Osteoblast (primary cell): Measurements from ENCODE around the gene CTRL. TPM values are rescaled to one million over a fixed set of nuclear protein-coding genes. Genes with fewer than 3 reads are reported as not detected.

ENCODE experiments used
- DNase-seq: peaks from one replicate; pipeline ENCODE4 v3.0.0; 2011; ENCODE audit warnings: low spot score, mixed read lengths; ENCODE audit not compliant: insufficient read length; ENCODE audit errors: missing footprints
- H2AFZ ChIP-seq: 2 replicates; pipeline ENCODE4 v1.6.0; 2011; ENCODE audit warnings: mild to moderate bottlenecking, low read length
- H3K27ac ChIP-seq: 2 replicates; pipeline ENCODE4 v1.5.1; 2011; ENCODE audit warnings: mild to moderate bottlenecking, low read depth, low read length, moderate library complexity
- H3K27me3 ChIP-seq: 2 replicates; pipeline ENCODE4 v1.6.0; 2012; ENCODE audit warnings: mild to moderate bottlenecking, control low read depth, inconsistent platforms, low read length, moderate library complexity; ENCODE audit not compliant: insufficient read depth
- H3K36me3 ChIP-seq: 2 replicates; pipeline ENCODE4 v1.5.1; 2011; ENCODE audit warnings: mild to moderate bottlenecking, low read length, control low read depth, moderate library complexity; ENCODE audit not compliant: insufficient read depth
- H3K4me1 ChIP-seq: 2 replicates; pipeline ENCODE4 v1.5.1; 2011; ENCODE audit warnings: mild to moderate bottlenecking, low read length, control low read depth, moderate library complexity; ENCODE audit not compliant: insufficient read depth
- H3K4me2 ChIP-seq: 2 replicates; pipeline ENCODE4 v1.6.0; 2011; ENCODE audit warnings: mild to moderate bottlenecking, low read length; ENCODE audit not compliant: insufficient read depth
- H3K4me3 ChIP-seq: fragments of 200-600 bp; sonication (generic); 3 replicates; pipeline ENCODE4 v1.5.1; 2012; ENCODE audit warnings: mild to moderate bottlenecking, low read length, inconsistent platforms; ENCODE audit not compliant: insufficient read depth
- H3K79me2 ChIP-seq: 2 replicates; pipeline ENCODE4 v1.6.0; 2012; ENCODE audit warnings: mild to moderate bottlenecking, low read length, control low read depth, inconsistent platforms; ENCODE audit not compliant: insufficient read depth
- H3K9me3 ChIP-seq: 2 replicates; pipeline ENCODE4 v1.5.1; 2011; ENCODE audit warnings: low read depth, low read length, control low read depth
- H4K20me1 ChIP-seq: 2 replicates; pipeline ENCODE4 v1.6.0; 2012; ENCODE audit warnings: mild to moderate bottlenecking, low read length, control low read depth; ENCODE audit not compliant: insufficient read depth
- total RNA-seq: library from RNA; depleted of rRNA; stranded (reverse); fragments of >200 nt; gene quantifications from 2 replicates; pipeline ENCODE4 v1.2.3, GENCODE V29; 2012
- TF ChIP-seq, protein P1 (sequence below): IDR thresholded peaks from 2 replicates; pipeline ENCODE4 v1.5.1; 2011; ENCODE audit warnings: mild to moderate bottlenecking, low read depth, low read length, moderate library complexity; ENCODE audit errors: extremely low read depth

The CTRL gene
- total RNA-seq, 1 donor = 0.36 TPM

GRCh38 chr16:67909056-67909742 lies 22.5 kb downstream of the CTRL start:
- H2AFZ ChIP-seq = no peak overlapping the region
- H3K79me2 ChIP-seq = peaks cover 24% of the 10 kb centered on the region
- peaks cover 18% of the 10 kb centered on the region for H3K36me3 ChIP-seq
- H3K9me3 ChIP-seq = no peaks in the 10 kb centered on the region
- no peak overlapping the region for H3K4me2 ChIP-seq
- no peaks in the 10 kb centered on the region for H3K4me1 ChIP-seq
- H3K27me3 ChIP-seq = no peaks in the 10 kb centered on the region
- no peak overlapping the region for H3K27ac ChIP-seq
- TF ChIP-seq, protein P1, sequence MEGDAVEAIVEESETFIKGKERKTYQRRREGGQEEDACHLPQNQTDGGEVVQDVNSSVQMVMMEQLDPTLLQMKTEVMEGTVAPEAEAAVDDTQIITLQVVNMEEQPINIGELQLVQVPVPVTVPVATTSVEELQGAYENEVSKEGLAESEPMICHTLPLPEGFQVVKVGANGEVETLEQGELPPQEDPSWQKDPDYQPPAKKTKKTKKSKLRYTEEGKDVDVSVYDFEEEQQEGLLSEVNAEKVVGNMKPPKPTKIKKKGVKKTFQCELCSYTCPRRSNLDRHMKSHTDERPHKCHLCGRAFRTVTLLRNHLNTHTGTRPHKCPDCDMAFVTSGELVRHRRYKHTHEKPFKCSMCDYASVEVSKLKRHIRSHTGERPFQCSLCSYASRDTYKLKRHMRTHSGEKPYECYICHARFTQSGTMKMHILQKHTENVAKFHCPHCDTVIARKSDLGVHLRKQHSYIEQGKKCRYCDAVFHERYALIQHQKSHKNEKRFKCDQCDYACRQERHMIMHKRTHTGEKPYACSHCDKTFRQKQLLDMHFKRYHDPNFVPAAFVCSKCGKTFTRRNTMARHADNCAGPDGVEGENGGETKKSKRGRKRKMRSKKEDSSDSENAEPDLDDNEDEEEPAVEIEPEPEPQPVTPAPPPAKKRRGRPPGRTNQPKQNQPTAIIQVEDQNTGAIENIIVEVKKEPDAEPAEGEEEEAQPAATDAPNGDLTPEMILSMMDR = no peak
- peaks cover 12% of the 10 kb centered on the region for H4K20me1 ChIP-seq
- H3K4me3 ChIP-seq = no peak overlapping the region
- DNase-seq = peak; percentile 62

GRCh38 chr16:67907397-67908180 lies 24.1 kb downstream of the CTRL start:
- H3K27me3 ChIP-seq = no peaks in the 10 kb centered on the region
- peak; percentile 58 for DNase-seq
- H3K9me3 ChIP-seq = no peaks in the 10 kb centered on the region
- H3K4me1 ChIP-seq = no peaks in the 10 kb centered on the region
- peaks cover 15% of the 10 kb centered on the region for H4K20me1 ChIP-seq
- H3K4me2 ChIP-seq = no peak overlapping the region
- no peak overlapping the region for H3K27ac ChIP-seq
- H2AFZ ChIP-seq = no peak overlapping the region
- H3K36me3 ChIP-seq = peaks cover 18% of the 10 kb centered on the region
- H3K4me3 ChIP-seq = no peak overlapping the region
- TF ChIP-seq, protein P1 = no peak
- H3K79me2 ChIP-seq = peaks cover 34% of the 10 kb centered on the region

DNA sequence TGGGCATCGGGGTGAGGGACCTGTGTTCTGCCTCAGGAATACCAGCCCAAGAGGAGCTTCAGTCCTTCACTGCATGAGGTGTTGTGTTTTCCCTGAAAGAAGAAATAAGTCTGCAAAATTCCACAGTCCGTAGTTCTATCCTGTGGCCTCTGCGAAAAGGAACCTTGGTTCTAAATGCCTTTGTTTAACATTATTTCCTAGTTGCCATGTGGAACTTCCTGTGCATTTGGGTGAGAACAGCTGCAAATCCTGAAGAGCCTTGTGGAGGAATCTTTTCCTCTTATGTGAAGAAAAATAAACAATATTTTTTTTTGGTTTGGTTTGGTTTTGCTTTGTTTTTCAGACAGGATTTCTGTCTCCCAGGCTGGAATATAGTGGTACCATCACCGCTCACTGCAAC lies 28.8 kb downstream of the CTRL start:
- H3K36me3 ChIP-seq = no peaks in the 10 kb centered on the region
- H3K9me3 ChIP-seq = no peaks in the 10 kb centered on the region
- no peak overlapping the region for H2AFZ ChIP-seq
- peak; percentile 39 for DNase-seq
- H3K27me3 ChIP-seq = no peaks in the 10 kb centered on the region
- no peak overlapping the region for H3K4me2 ChIP-seq
- H3K27ac ChIP-seq = no peak overlapping the region
- no peak overlapping the region for H3K4me3 ChIP-seq
- no peaks in the 10 kb centered on the region for H3K4me1 ChIP-seq
- H4K20me1 ChIP-seq = peaks cover 20% of the 10 kb centered on the region
- peaks cover 55% of the 10 kb centered on the region for H3K79me2 ChIP-seq
- TF ChIP-seq, protein P1 = no peak

- H3K4me2 ChIP-seq = no peak overlapping the region
- peaks cover 7% of the 10 kb centered on the region for H3K4me1 ChIP-seq
- H3K9me3 ChIP-seq = no peaks in the 10 kb centered on the region
- H3K27ac ChIP-seq = no peak overlapping the region
- H3K36me3 ChIP-seq = no peaks in the 10 kb centered on the region
- no peaks in the 10 kb centered on the region for H3K27me3 ChIP-seq
- TF ChIP-seq, protein P1 = no peak
- H4K20me1 ChIP-seq = peaks cover 26% of the 10 kb centered on the region
- DNase-seq = no peak
- no peak overlapping the region for H2AFZ ChIP-seq
- H3K79me2 ChIP-seq = peaks cover 65% of the 10 kb centered on the region
- H3K4me3 ChIP-seq = no peak overlapping the region
Observed at GRCh38 chr16:67901734-67902133, 29.9 kb downstream of the CTRL start.
